Fibroblast of villous mesenchyme (primary cell): ENCODE measurements around the gene RGS7. TPM values are rescaled to one million over a fixed set of nuclear protein-coding genes. Genes with fewer than 3 reads are reported as not detected.

Experiments used
- DNase-seq: peaks from one replicate; pipeline ENCODE4 v3.0.0-alpha.2; 2010; ENCODE audit warnings: low read depth
- H3K4me3 ChIP-seq: 2 replicates; pipeline ENCODE4 v1.5.1; 2011; ENCODE audit warnings: low read depth, mild to moderate bottlenecking, low read length
- CTCF ChIP-seq: IDR thresholded peaks from 2 replicates; pipeline ENCODE4 v1.5.1; 2012; ENCODE audit warnings: low read depth, mild to moderate bottlenecking, low read length; ENCODE audit not compliant: insufficient read depth
- total RNA-seq: library from RNA; depleted of rRNA; stranded (reverse); fragments of >200 nt; gene quantifications from 2 replicates; pipeline ENCODE4 v1.2.3, GENCODE V29; 2012

RGS7 gene
- total RNA-seq, 1 donor = 0.43 TPM

DNA sequence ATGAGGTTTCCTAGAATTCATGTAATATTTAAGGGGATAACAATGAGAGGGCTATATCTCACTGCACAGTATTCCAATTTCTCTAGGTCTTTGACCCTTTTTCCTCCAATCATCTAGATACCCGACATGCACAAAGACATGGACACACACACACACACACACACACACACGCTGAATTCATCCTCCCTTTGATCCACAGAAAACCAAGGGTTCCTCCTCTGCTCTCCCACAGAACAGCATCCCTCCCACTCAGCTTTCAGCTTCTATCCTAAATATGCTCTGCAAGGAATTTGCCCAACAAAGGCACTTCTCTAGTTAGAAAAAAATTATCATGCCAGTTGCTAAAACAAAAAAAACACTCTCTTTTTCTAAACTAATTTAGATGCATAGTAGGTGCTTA lies 231.7 kb downstream of the RGS7 start:
- no peak for DNase-seq
- H3K4me3 ChIP-seq = no peak overlapping the region
- no peak for TF ChIP-seq CTCF

DNA sequence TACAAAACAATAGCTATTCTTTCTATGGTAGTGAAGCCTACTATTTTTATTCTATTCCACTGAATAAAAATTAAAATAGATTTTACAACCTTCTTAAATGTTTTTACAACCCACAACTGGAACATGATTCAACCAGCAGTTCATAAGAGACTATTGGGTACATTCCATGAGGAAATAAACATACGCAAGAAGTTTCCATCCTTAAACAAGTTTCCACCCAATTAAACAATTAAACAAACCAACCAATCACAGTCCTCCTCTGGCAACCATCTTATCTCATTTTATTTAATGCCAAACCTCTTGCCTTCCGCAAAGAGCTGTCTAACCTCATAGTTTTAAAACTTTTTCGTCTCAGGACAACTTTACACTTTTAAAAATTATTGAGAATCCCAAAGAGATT lies 239.0 kb downstream of the RGS7 start:
- no peak for TF ChIP-seq CTCF
- no peak for DNase-seq
- no peak overlapping the region for H3K4me3 ChIP-seq

- H3K4me3 ChIP-seq = no peak overlapping the region
- no peak for TF ChIP-seq CTCF
- DNase-seq = no peak
Measured at GRCh38 chr1:241115784-241116183, 241.2 kb downstream of the RGS7 start.

DNA sequence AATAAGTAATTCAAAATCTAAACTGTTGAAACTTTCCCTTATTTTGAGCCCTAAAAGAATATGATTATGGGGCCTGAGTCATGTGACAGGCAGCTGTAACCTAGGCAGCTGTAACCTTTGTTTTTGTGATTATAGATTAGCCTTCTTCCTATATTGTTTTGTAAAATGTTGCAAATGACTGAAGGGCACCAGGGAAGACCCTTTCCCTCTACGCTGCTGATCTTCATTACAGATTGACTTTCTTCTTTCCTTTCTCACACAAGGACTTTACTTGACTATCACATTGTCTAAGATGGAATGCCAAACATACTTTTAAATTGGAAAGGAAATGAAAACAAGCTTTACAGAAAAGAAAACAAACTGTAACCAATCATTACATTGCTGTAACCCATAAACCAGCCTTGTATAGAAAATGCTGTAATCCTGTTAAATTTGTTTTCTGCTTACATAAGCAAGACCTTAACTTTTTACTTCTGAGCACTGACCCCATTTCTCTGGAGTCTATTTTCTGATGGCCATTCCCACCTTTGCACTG lies 242.2 kb downstream of the RGS7 start:
- H3K4me3 ChIP-seq = no peak overlapping the region
- no peak for TF ChIP-seq CTCF
- DNase-seq = no peak

DNA sequence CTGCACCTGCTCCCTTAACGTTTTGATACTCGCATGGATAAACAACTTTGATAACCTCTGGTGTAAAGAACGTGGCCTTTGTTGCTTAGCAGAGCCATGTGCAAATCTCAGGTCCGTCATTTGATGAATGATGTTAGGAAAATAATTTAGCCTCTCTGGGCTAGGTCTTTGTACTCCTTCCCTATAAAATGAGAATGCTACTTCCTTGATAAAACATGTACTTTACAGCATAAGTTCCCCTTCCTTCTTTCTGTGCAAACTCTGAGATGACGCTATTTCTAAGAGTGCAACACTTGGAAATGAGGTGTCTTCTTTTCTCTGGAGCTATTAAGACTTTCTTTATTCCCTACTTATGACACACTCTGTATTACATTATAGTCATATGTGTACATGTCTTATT lies 243.4 kb downstream of the RGS7 start:
- no peak for DNase-seq
- TF ChIP-seq CTCF = no peak

GRCh38 chr1:241109039-241109438 lies 248.0 kb downstream of the RGS7 start:
- H3K4me3 ChIP-seq = no peak overlapping the region
- DNase-seq = no peak
- no peak for TF ChIP-seq CTCF

More for the DNA sequence above, 243.4 kb downstream of the RGS7 start:
- H3K4me3 ChIP-seq = no peak overlapping the region

DNA sequence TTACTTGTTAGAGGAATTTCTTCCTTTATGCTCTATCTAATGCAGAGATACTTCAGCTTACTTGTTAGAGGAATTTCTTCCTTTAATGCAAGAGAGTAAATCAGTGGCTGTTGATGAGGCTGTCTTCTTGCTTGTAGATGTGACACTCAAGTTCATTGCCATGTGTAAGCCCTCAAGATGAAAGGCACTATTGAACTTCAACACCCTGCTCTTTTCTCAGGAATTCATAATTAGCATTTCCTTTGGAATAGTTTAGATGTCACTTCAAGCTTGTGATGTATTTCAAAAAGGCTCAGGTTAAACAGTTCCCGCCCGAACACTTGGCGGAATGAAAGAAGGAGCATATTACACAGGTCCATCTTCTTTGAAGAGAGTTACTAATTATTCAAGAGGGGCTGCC lies 251.9 kb downstream of the RGS7 start:
- H3K4me3 ChIP-seq = no peak overlapping the region
- no peak for TF ChIP-seq CTCF
- no peak for DNase-seq
